Activated T-helper 1 cell treated with anti-CD3 and anti-CD28 coated beads, Interleukin-2, amount 50 U/mL, for 16 hours (primary cell): ENCODE measurements around the gene KCNJ6.
"Not testable (repeated sequence)": the region's sequence is repeated elsewhere in the genome, so short reads cannot be mapped to it uniquely, and the experiment has no call there.

ENCODE experiments used
- DNase-seq, 2 donors: peaks; one replicate each; pipeline ENCODE4 v3.0.0-alpha.2; 2020; ENCODE audit warnings: low read depth in 1 of 2, low spot score in 1 of 2

The KCNJ6 gene

DNA sequence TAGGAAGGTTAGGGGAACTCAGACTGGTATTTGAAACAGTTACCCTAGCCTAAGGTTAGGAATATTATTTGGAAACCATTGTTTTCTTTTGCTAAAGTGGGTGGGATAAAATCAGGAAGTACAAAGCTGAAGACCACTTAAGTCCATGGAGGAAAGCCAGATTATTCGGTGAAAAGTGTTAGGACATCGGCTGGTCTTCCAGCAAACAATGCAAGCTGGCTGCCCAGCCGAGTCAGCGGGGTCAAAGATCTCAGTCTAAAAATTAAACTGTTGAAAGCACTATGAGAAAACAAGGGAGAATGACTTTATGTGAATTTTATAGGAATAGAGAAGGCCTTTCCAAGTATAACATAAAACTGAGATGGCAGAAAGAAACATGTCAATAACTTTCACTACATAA, 231.7 kb downstream of the KCNJ6 start:
- no peak for DNase-seq

DNA sequence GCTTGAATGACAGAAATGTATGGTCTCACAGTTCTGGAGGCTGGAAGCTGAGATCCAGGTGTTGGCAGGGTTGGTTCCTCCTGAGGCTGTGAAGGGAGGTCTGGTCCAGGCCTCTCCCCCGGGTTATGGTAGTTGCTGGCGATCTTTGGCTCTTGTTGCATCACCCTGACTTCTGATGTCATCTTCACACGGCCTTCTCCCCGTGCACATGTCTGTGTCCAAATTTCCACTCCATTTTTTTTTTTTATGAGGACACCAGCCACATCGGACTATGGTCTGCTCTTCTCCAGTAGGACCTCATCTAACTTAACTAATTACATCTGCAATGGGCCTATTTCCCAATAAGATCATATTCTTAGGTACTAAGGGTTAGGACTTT, 232.2 kb downstream of the KCNJ6 start:
- no peak for DNase-seq

DNA sequence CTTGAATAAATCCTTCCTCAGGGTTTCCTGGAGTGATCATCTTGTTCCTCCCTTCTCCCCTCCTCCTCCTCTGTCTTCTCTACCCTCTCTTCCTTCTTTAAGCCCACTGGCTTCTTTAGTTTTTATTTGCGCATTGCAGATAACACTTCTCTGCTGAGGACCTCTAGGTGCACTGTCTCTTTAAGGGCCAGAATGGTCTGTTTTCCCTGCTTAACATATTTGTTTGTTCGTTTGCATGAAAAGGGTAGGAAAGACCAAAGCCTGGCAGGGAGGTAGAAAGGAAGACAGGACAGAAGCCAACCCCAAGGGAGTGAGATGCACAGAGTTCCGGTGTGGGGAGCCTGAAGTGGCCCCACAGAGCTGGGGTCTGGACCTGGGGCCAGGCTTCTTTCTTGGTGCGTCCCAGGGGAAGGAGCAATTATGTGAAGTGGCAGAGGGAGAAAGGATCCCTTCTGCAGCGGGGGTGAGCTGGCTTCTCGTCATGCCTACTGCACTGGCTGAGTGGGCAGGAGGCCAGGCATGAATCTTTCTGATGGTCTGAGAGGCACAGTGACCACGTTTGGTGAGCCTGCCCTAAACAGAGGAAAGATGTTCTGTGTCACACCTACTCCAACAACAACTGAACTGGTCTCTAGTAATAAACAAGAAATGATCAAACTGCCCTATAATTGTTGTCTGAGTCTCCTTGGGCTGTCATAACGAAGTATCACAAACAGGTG, 232.7 kb downstream of the KCNJ6 start:
- no peak for DNase-seq

DNA sequence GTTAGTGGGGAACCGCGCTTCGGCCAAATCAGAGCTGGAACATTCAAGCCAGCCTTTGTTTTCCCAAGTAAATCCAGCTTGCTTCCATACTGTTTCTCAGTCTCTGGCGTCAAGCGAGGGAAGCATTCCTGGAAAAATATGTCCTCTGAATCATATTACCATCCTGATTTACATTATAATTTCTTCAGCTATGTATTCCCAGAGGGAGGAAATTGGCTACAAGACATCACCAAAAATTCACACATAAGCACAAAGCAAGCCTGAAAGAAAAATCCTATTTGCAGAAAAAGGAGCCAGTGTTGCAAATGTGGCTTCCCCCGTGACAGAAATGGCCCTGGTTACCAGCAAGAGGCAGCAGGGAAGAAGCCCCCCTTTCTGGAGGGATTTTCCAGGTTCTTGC, 233.3 kb downstream of the KCNJ6 start:
- DNase-seq = no peak

DNA sequence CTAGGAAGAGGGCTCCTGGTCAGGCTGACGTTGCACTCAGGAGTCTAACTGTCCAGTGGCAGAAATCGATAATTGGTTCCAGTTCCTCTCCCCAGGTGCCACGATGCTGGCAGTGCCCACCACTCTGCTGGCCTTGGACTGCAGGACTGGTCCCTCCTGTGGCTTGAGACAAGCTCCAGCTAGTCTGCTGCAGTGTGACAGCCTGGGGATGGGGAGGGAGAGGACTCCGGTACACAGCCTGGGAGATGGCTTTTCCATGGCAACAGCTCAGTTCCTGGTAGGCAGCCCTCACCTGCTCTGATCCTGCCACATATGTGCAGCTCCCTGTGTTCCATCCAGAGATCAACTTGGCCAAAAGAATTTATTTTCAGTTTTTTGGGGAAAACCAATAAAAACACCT, 239.3 kb downstream of the KCNJ6 start:
- no peak for DNase-seq

DNA sequence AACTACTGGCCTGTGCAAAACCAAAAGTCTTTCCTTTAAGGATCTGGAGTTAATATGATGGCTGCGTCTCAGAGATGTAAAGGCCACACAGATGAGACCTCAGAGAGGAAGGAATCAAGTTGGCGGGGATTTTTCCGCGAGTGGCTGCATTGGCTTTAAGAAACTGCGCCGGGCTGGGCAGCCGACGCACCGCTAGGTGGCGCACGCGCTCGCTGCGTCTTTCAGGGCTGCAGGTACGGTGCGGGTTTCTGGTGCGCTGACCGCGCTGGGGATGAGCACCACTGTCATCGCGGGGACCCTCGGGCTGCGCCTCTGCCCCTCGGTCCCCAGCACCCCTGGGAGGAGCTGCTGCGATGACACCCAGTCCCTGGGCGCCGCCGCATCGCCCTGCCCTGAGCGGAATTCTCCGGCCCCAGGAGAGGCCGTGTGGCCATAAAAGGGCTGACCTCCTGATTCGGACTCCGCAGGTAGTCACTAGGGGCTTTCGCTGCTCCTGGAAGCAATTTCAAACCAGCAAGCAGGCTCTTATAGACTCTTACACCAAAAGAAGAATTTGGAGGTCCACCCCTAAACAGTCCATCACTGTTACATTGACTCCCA, 241.0 kb downstream of the KCNJ6 start:
- DNase-seq = peak; percentile 13 to 20

DNA sequence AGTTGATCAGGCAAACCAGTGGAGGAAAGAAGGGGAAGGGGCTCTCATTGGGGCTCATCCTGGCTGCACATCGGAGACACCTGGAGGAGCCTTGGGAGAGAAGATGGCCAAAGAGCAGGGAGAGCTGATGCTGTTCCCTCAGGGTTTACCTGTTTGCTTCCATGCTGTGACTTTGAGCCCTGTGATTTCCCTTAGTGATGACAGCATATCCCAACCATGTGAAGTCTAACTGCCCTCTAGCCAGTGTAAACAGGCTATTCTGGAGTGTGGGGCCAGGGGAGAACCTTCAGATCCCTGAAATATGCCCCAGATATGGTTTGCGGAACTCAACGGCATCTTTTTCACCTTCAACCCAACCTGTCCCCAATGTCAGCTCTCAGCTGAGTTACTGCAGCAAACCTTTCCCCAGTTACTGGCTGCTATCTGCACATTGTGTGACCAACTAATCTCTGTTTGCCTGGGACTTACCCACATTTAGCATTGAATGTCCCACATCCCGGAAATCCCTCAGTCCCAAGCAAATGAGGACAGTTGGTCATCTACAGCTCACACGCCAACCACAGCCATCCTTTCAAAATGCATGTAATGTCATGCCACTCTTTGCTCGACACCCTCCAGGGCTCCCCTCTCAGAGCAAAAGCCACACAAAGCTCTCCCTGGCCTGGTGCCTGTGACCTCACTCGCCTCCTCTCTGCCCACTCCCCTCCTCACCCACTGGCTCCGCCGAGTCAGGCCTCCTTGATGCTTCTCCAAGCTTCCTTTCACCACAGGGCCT, 242.3 kb downstream of the KCNJ6 start:
- DNase-seq = no peak

DNA sequence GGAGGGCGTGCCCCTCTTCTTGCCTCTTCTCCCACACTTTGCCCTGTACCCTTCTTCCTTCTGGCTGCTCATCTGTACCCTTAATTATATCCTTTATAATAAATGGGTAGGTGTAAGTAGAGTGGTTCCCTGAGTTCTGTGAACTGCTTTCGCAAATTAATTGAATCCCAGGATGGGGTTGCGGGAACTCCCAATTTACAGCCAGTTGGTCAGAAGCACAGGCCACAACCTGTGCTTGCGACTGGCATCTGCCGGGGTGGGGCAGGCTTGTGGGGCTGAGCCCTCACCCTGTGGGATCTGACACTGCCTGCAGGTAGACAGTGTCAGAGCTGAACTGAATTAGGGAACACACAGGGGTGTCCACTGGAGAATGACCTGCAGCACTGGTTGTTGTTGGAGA, 244.9 kb downstream of the KCNJ6 start:
- no peak for DNase-seq

DNA sequence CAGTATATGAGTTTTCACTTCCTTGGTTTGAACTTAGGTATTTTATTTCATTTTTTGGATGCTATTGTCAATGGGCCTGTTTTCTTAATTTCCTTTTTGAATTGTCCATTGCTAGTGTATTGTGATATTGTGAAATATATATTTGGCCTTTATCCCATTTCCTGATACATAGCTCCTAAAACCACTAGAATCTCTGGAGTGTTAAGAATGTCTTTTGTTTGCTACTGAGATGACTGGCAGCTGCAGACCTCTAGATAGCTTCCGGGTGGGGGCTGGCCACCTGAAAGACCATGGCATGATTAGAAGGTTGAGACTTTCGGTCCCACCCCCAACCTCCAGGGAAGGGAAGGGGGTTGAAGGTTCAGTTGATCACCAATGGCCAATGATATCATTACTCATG, 245.4 kb downstream of the KCNJ6 start:
- DNase-seq = no peak

DNA sequence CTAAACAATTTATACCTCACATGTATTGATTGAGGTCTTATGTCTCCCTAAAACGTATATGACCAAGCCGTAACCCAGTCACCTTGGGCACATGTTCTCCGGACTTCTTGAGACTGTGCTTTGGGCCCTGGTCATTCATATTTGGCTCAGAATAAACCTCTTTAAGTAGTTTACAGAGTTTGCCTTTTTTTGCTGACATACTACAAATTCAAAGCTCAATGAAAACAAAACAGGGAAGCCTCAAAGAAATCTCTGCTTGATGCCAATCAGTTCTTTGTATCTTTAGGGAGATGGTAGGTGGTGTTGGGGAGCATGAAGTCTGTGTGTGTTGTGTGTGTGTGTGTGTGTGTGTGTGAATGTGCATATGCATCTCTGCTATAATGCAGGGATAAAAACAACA, 247.0 kb downstream of the KCNJ6 start:
- no peak for DNase-seq

DNA sequence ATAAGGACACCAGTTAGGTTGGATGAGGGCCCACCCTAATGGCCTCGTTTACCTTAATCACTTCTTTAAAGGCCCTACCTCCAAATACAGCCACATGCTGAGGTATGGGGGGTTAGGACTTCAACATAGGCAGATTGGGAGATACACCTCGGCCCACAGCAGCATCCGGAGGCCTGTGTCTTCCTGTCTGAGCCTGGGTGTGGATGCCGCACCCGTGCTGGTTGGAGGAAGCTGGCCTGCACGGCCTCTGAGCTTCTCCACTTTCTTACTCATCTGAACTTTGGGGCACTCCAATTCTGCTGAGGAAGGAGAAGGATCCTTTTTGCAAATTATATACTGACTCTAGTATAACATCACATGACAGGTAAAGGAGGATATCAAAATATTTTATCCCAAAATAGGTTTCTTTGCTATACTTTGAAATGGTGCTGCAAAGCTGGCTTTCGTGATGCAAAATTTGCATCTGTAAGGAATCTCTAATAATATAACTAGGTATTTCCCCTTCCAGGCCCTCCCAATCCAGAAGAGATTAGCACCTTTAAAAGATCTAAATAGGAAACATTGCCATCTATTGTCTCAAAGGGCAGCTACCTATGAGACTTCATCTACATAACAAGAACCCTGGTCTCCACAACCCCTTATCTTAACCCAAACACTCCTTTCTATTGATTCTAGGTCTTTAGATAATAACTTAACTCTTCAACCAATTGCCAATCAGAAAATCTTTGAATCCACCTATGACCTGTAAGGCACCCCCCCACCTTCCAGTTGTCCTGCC, 247.6 kb downstream of the KCNJ6 start:
- DNase-seq = no peak

DNA sequence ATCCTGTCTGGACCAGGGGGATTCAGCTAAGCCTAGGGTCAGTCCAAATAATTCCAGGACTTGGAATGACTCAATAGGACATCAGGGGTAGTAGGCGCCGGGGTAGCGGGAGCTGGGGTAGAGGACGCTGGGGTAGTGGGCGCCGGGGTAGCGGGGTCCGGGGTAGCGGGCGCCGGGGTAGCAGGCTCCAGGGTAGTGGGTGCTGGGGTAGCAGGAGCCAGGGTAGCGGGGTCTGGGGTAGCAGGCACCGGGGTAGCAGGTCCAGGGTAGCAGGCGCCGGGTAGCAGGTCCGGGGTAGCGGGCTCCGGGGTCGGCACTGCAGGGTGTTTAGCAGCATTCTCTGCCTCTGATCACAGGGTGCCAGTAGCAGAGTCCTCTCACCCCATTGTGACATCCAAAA, 248.9 kb downstream of the KCNJ6 start:
- DNase-seq = no peak

DNA sequence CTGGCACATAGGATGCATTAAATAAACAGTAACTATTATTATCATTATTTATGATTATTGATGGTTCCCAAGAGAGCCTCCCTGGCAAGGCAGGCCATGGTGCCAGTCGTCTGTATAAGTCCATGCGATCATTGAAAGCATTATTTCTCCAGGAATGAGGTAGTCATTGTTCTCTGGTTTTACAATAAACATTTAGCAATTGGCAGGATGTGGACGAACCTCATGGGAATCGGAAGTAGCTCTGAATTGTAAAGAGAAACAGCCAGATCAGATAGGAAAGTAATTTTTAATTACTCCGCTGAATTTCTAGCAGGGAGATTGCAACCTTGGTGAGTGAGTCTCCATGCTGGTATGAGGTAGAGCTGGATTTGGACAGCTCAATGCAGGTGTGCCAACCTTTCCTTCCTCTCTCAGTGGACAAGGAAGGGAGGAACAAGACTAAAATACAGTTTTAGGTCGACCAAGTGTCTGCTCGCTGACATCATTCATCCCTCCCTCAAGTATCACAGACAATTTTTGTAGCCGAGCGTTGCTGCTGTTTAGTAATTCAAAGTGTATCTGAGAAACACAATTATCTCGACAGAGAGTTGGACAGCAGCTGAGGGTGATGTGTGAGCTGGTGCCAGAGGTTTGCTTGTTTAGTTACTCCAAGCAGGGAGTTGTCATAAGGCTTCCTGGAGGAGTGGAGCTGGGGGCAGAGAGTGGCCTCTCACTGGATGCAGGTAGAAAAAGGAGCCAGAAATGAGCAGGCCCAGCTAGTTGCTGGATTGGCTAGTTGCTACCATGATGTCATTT, 250.8 kb downstream of the KCNJ6 start:
- no peak for DNase-seq

DNA sequence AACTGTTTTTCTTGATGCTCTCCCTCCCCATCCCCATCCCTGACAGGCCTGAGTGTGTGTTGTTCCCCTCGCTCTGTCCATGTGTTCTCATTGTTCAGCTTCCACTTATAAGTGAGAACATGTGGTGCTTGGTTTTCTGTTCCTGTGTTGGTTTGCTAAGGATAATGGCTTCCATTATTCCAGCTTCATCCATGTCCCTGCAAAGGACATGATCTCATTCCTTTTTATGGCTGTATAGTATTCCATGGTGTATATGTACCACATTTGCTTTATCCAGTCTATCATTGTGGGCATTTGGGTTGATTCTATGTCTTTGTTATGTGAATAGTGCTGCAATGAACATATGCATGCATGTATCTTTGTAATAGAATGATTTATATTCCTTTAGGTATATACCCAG, 254.0 kb downstream of the KCNJ6 start:
- not testable (repeated sequence) for DNase-seq

DNA sequence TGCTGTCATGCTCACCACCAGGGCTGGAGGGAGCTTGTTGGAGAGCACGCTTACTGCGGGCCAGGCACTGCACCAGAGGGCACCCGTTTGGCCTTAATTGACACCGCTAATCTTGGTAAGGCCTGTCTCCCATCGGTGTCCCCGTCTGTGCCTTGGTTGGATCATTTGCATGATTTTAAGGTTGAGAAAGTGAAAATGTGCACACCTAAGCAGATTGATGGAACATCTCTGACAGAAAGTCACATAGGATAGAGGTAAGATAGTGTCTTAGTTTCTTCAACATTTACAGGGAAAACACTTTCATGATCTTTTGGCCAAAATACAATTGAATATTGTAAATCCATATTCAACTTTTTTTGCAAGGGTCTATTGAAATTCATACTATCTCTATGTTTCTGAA, 255.5 kb downstream of the KCNJ6 start:
- no peak for DNase-seq

DNA sequence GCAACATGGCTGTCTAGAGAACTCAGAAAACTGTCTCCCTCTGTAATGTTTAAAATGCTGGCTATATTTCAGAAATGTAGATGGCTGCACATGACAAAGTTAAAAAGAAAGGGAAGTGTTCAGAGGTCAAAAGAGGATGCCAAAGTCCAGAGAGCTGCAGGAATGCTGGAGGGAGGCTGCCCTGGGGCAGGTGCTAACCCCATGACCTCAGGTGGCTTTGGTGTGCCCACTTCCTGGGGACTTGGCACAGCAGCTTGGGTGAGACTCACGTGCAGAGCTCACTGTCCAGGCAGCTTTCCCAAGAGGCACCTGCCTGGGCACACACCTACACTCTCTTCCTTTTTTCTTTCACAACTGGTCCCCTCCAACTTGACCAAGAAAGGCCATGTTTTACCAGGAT, 256.4 kb downstream of the KCNJ6 start:
- no peak for DNase-seq

DNA sequence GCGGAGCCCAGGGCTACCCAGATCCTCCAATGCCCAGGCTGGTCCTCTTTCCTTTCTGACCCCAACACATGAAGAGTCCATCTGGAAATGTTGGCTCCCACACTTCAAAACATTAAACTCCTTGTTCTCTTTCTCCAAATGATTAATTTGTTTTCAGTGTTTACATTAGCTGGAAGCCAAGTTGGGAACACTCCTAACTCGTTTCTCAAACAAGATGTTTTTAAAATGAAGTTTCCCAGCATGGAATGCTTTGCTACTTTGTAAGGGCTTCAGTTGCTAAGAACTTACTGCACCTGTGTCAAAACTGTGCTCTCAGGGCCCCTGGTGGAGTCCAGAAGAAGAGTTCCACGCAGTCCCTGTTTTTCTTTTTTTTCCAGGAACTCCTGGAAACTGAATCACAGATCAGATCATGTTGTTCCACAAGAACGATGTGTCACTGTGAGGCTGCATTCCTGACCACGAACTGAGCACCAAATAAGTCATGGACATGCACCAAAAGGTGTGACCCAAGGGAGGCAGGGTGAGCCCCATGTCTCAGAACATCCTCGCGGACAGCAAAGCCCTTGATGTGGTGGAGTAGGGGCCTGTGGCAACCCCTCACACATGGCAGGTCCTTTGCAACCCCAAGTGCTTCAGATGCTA, 257.3 kb downstream of the KCNJ6 start:
- no peak for DNase-seq

DNA sequence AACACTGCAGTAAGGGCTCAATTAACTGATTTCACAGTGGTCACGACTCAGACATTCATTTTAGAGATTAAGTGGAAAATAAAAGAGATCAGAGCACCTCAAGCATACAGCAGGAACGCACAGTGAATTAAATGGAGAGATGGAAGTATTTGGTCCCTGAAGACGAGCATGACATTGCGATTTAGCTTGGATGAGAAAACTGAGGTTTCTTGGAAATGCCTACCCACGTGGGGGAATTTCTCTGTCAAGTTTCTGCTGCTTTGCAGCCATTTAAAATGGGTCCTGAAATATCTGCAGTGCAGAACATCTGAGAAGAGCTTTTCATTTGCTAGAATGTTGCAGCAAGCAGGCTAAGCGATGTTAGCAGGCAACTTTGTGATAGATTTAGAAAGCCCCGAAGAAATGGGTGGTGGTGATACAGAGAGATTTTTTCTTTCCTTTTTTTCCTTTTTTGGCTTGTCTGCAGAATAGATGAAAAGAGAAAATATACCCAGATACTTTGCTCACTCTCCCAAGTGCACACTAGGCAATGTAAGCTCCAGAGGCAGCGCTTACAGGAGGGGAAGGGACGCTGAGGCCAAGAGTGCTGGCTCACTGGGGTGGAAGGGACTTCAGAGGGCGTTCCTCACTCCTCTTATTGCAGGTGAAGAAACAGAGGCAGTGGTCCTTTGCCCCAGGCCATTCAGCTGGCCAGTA, 258.0 kb downstream of the KCNJ6 start:
- no peak for DNase-seq

DNA sequence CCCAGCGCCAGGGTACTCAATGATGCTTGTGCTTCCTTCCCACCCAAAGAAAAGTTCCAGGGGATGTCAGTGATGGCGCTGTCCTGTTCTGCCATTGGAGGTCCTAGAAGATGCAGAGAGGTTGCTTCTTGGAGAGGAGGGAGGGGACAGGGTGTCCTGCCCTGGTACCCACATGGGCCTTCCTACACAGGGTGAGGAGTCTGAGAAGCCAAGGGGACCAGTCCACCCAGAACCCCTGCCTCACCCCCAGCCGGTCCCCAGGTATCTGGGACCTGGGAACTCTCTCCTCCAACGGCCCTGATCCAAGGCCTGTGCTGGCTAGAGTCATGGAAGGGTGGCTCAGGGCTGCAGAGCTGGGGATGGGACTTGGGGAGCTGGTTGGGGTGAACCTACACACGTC, 259.4 kb downstream of the KCNJ6 start:
- no peak for DNase-seq
